GM18498 (cell line): ENCODE data around the gene ADD2.
"Not testable (repeated sequence)": the region's sequence is repeated elsewhere in the genome, so short reads cannot be mapped to it uniquely, and the experiment has no call there.

Source experiments
- ATAC-seq: cut with Tn5 transposase; IDR thresholded peaks from one replicate; pipeline ENCODE4 v1.9.1; 2021; ENCODE audit warnings: mild to moderate bottlenecking, moderate library complexity; ENCODE audit not compliant: unreplicated experiment

Gene ADD2

DNA sequence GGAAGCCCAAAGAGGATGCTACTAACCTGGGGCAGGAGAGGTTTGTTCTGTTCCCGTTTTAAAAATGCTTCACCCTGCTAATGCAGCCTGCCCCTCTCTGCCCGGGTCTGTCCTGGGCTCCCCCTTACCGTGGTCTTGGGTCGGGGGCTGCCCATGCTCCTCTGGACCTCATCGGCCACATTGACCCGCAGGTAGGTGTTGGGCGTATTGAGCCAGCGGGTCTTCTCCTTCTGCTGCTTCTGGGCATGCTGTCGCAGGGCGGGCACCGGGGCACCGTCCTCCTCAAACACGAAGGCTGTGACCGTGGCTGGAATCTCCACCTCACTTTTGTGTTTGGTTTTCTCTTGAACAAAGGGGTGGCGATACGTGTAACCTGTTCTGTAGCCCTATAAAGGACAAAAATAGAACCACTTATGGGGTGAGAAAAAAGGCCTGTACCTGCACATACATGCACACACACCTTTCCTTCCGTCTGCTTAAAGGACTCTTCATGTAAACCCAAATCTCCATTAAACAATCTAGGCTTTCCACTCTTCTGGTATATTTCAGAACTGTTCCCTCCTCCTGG lies 89.3 kb downstream of the ADD2 start:
- no peak for ATAC-seq

DNA sequence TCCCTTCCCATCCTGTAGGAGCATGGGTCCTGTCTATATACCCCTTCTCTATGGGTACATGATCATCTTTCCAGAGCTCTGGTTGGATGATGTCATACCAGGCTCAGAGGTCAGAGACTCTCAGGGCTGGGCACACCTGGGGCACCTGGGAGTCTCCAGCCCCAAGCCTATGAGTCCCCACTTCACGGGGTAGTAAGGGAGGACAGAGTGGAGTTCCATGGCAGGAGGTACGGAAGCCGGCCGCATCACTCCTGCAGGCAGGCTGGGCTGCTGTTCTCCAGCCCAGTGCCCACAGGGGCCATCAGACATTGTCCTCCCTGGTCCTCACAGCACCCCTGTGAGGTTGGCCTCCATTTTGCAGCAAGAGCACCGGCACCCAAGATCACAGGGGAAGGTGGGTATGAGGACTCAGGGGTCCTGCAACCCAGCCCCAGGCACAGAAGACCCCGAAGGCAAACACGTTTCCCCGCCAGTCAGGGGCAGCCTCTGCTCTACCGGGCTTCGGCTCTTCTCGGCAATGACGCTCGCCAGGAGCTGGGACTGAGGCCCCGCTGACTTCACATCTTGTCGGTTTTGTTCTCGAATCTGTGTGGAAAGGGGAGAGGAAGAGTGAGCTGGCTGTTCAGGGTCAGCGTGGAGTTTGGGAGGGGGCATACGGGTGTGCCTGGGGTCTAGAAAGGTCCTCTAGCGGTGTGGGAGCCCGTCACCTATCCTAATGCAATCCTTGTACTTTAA lies 91.5 kb downstream of the ADD2 start:
- no peak for ATAC-seq

DNA sequence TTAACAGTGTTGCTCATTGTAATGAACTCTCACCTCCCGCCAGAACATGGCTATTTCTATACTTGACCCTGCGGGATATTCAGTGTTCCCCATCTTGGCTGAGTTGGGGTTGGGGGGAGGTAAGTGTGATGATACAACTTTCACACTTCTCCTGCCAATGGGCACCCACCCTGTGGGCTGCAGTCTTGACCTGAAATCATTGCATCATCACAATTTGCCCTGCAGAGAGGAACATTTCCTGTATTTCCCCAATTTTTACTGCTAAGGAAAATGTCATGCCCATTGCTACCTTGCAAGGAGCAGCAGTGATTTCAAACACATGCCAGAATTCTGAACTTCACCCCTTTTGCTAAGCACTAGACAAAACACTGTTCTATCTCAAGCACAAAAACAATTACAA lies 92.1 kb downstream of the ADD2 start:
- ATAC-seq, result no peak

DNA sequence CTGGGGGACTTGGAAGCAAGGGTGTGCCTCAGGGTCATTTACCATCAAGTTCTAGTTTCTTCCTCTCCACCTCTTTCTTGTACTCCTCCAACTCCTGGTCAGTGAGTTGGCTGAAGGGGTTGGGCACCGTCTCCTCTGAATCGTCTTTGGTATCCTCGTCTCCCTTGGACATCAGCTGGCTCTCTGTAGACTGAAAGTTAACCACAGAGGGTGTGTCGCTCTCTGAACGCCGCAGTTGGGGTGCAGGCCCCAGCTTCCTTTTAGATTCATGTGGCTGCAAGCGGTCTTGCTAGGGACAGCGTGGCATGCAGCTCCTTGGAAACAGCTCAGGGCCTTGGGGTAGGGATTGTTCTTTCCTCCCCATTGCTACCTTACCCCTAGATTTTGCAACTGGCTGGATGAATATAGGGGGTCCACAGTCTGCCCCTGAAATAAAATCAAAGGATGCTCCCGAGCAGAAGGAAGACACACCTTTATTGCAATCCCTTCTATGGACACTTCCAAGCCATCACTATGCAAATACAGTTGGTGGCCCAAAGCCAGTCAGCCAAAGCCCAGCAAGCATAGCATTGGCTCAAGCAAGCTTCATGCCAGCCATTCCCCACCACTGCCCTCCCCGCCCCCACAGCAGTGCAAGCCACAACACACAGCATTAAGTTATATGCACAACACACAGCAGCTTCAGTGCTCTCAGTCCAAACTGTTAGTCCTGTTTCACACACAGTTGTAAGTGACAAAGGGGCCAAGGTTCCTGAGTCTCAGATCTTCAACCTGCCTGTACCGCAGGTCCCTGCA lies 93.2 kb downstream of the ADD2 start:
- no peak for ATAC-seq

DNA sequence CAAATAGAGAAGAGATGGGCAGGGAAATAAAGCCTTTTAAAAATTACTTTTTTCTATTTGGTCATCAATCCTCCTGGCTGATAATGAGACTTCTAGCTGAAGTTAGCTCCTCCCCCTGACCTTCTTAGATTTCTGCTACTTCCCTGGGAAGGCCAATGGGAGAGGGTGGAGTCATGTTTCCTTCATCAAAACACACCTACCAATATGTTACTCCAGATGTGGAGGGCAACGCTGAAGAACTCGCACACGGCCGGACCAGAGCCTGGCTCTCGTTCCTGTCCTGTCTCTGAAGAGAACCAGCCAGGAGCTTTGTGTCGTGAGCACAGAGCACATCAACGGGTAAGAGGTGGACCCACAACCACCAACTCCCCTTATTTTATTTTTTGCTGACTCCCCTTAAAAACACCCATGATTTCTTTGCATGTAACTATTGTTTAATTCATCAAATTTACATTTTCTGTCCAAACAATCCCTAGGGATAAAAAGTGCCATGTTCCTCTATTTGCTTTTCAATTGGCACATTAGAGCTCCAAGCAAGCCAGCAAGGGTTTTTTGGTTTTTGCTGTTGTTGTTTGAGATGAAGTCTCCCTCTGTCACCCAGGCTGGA lies 94.9 kb downstream of the ADD2 start:
- ATAC-seq, result no peak

DNA sequence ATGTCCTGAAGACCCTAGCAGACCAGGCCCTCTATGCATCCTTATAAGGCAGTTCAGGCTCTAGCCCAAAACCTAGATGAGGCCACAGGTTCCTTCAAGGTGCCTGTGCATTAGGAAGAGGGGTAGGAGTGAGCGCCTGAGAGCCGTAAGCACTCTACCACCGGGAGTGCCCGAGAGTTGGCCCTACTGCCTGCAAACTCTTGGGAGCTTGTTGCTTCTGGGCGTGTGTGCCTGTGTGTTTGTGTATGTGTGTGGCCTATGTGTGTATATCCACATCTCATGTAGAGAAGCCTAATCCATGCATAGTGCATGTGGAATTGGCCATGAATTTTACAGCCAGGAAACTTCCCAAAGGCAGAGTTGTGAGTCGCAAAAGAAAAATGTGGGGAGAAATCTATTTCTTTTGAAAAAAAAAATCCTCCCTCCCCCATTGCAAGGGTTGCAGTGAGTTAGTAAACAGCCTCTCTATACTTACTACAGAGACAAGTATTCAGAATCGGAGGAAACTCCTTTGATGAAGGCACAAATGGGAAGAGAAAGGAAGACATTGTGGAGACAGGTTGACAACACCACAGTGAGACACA lies 96.8 kb downstream of the ADD2 start:
- no peak for ATAC-seq

DNA sequence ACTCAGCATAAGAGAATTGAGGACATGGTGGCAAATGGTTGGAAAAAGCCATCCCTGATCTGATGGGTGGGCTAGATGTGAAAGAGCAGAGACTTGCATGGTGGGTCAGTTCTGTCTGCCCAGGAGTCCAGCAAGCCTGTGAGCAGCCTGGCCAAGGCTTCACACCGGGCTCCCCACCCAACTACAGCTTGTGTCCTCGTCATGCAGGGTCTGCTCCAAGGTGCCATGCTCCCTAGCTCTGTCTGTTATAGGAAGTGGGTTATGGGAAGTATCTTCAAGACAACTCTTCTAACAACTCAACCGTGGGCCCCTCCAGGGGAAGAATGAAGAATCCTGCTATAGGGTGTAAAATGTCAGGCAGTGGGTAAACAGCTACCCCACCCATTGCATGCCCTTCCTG lies 97.4 kb downstream of the ADD2 start:
- no peak for ATAC-seq

DNA sequence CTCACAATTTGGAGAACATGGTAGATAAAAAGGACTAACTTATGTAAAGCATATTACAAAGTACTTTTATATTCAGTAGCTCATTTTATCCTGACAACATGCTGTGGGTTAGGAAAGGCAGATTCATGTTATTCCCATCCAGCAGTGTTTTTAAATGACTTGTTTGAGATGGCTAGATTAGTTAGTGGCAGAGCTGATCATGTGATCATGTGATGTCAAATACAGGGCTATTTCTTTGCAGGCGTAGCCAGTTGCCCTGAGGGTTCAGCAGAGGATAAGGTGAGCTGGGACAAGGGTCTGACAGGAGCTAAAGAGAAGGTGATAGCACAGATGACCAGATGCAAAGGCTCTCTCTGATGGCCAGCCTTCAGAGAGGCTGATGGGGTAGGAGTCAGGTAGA lies 97.8 kb downstream of the ADD2 start:
- no peak for ATAC-seq

DNA sequence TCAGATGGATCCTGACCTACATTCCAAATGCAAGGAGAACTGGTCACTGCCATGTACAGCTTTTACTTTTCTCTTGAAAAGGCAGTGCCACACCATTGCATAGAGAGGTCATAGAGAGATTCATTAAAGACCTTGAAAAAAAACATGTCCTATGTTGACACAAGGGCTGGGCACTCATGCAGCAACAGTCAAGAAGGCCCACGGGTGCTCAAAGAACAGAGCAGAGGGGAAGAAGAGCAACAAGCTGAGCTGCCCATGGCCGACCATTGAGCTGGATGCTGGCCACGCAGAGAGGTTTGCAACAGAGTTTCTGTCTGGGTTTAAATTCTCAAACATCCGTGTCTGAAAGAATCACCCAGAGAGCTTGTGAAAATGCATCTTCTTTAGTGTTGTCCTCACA lies 99.1 kb downstream of the ADD2 start:
- ATAC-seq, result no peak

DNA sequence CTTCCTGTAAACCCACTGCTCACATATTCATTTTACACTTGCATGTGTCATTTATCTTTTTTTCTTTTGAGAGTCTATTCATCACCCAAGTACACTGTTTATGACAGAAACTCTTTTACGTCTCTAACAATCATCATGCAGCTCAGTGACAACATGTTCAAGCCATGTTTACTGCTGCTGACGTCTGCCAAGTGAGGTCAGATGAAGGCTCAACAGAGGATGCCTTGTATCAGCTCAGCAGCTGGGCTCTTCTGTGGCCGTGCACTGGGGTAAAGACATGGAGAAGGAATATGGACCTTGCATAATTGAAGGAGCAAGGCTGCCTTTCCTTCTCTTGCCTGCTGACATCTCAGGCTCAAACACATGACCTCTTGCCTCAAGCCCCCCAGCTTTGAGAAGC lies 99.6 kb downstream of the ADD2 start:
- no peak for ATAC-seq

DNA sequence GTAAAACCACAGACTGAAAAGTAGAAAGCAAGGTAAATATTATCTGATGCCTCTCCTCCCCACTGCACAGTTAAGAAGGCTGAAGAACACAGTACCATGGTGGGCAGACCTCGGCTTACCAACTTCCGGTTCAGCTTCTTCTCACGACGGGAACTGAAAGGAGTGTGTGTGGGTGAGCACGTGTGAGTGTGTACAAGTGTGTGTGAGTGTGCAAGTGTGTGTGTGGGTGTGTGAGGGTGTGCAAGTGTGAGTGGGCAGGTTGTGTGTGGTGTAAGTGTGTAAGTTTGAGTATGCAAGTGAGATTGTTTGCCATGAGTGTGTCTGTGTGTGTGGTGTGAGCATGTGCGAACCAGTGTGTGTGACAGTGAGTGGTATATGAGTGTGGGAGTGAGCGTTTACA lies 103.5 kb downstream of the ADD2 start:
- ATAC-seq, result no peak

DNA sequence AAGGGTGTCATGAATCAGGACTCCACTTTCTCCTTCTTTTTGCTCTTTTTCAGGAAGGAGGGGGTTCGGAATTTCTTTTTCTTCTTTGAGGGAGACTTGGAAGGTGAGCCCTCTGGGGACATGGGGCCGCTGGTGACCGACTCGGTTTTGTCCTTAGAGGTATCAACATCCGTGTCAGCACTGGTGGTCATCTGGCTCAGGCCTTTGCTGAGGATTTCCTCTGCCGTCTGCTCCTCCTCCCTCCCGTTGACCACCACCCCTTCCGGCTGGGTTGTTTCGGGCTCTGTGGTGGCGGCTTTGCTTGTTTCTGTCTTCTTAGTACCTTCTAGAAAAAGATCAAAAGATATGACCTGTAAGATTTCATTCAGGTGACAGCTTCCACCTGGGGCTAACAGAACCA lies 104.6 kb downstream of the ADD2 start:
- no peak for ATAC-seq

DNA sequence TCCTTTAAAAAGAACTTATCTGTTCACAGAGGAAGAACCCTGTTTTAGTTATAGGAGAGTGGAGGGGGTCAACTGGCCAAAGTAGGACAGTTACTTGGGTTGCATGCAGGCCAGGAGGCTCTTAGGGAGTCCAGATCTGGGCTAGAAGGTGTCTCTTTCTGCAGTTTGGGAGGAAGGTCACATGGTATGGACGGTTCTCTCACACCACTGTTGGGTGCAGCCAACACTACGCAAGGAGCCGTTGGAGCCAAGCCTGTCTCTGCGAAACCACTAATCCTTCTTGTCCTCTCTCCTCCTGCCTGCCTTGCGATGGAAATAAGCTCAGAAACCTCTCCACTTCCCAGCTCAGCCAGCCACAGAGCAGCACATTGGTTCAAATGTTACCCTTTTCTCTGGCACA lies 108.4 kb downstream of the ADD2 start:
- no peak for ATAC-seq

DNA sequence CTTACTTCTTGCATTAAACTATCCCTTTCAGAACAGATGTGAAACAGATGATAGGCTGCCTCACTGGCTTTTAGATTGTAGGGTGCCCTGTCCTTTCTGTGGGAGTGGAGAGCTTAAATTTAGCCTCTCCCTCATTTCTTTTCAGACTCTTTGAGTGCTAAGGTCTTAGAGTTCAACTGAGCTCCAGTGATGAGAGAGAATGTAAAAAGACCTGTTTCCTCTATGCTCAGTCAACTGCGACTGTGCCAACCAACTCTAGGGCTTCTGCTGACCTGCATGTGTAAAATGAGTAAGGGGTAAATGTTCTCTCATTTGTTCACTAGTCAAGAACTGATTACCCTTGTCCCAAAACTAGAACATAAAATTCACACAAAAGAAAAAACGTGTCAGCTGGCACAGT lies 109.5 kb downstream of the ADD2 start:
- ATAC-seq, result no peak

DNA sequence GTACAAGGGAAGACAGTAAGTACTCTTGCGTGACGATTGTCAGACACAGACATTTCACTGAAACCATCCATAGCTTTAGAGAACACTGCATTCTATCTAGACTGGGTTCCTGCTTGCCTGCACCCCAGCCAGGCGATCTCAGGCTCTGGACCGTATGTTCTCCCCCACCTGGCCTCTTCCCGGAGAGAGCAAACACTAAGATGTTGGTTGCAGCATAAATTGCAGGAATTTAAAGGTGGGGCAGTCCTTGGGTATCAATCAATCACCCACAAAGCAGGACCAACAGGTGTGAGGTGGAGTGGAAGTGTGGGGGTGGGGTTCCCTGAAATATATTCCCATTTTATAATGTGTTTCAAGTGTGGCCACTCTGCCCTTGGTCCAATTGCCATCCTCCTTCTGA lies 110.8 kb downstream of the ADD2 start:
- ATAC-seq, result no peak

DNA sequence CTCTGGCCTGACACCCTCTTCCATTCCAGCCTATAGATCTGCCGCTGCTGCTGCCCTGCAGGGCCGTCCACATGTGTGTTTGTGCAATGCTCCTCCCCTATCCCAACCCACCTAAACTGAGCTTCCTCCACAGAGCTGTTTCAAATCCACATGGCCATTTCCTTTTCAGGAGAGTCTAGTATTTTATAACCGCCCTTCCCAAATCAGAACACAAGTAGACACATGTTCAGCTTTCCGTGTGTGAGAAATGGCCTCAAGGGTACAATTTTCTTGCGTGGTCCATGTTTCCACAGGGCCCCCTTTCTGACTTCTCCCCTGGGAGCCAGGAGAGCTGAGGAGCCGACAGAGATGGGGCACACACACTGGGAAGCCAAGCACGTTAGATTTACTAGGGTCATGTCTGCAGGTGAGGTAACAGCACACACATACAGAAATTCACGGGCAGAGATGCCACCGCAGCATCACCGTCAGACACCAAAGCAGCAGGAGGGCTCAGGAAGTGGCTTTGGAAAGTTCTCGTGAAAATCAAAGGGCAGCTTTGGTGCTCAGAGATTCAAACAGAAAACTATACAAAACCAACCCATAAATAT lies 111.5 kb downstream of the ADD2 start:
- ATAC-seq, result no peak

DNA sequence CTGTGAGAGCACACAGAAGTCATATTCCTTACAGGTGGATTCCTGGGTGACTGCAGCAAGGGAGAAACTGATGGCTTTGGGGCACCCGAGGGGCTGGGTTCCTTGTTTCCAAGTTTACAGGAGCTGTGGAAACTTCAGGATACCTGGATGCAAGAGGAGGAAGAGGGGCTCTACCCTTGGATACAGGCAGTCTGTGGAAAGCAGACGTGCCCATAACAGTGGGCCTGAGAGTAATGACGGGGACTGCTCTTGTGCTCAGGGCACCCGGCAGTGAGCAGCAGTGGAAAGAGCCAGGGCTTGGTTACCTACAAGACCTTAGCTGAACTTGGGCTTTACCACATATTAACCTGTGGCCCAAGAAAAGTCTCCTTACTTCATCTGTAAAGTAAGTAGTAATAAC lies 112.2 kb downstream of the ADD2 start:
- no peak for ATAC-seq

DNA sequence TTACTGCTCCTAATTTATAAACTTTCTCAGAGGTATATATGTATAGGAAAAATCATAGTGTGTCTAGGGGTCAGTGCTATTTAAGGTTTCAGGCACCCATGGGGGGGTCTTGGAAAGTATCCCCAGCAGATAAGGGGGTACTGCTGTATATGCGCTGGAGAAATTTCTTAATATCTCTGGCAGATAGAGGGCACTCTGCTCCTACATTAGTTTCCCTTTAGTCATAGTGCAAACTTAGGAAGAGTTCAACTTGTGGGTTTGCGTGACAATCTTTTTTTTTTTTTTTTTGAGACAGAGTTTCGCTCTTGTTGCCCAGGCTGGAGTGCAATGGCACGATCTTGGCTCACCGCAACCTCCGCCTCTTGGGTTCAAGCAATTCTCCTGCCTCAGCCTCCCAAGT lies 112.8 kb downstream of the ADD2 start:
- not testable (repeated sequence) for ATAC-seq

DNA sequence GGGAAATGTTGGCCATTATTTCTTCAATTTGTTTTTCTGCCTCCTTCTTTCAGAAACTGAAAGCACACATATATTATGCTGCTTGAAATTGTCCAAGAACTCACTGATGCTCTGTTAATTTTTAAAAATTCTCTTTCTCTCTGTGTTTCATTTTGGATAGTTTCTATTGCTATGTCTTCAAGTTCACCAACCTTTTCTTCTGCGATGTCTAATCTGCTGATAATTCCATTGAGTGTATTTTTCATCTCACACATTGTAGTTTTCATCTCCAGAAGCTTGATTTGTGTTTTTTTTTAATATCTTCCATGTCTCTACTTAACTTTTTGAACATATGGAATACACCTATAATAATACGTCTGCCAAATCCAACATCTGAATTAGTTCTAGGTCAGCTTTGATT lies 116.3 kb downstream of the ADD2 start:
- ATAC-seq, result no peak

DNA sequence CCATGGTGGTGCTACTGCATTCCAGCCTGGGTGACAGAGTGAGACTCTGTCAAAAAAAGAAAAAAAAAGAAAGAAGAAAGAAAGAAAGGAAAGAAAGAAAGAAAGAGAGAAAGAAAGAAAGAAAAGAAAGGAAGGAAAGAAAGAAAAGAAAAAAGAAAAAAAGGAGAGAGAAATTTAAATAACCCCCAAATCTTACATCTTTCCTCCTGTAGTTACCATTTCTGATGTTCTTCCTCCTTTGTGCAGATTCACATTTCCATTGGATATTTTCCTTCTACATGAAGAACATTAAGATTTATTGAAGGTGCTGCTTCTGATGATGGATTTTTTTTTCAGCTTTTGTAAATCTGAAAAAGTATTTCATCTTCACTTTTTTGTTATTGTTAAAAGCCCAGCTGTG lies 117.0 kb downstream of the ADD2 start:
- no peak for ATAC-seq

DNA sequence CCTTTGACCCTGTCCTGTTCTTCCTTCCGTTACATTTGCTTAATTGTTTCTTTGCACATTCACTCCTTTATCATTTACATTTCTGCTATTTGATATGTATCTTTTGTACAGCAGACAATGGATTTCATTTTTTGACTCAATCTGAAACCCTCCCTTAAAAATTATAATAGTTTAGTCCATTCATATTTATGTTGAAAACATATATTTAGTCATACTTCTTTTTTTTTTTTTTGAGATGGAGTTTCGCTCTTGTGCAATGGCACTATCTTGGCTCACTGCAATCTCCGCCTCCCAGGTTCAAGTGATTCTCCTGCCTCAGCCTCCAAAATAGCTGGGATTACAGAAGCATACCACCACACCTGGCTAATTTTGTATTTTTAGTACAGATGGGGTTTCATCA lies 119.0 kb downstream of the ADD2 start:
- ATAC-seq, result no peak
